ENCODE measurements around the gene NAA80.

GRCh38 chr3:50314816-50315215, 15.6 kb upstream of the NAA80 start:
- TF ChIP-seq MAX (IDR thresholded peaks at IDR 0.05) (no peak), SIN3A (conservative IDR thresholded peaks at IDR 0.05 in 1 of 2, IDR thresholded peaks at IDR 0.05 in 1 of 2; ENCODE audit: low read depth in 1 of 2, low read length in 2 of 2) (no peak), POLR2A (IDR thresholded peaks at IDR 0.05; ENCODE audit: control extremely low read depth in 1 of 2, low read depth in 2 of 2, low read length in 2 of 2) (no peak), TAF1 (IDR thresholded peaks at IDR 0.05; ENCODE audit: low read depth, low read length) (no peak), SP1 (IDR thresholded peaks at IDR 0.05; ENCODE audit: low read depth, low read length) (no peak)

Measured in H1 (cell line).